GM19455 (cell line): ENCODE data around the gene PTPRZ1.

Source experiments
- ATAC-seq: cut with Tn5 transposase; IDR thresholded peaks from one replicate; pipeline ENCODE4 v1.9.1; 2021; ENCODE audit not compliant: unreplicated experiment

Gene PTPRZ1

DNA sequence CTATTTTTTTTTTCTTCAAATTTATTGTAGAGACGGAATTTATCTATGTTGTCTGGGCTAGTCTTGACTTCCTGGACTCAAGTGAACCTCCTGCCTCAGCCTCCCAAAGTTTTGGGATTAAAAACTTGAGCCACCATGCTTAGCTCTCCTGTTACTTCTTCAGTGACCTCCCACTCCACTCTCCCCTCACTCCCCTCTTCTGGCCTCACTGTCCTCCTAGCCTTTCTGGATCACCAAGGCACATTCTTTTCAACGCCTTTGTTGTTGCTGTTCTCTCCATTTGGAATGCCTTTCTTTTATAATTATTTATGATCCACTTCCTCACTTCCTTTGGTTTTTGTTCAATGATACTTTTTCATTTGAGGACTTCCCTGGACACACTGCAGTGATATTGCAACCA is 17.9 kb downstream of the PTPRZ1 start:
- no peak for ATAC-seq

GRCh38 chr7:121891731-121892130 is 18.8 kb downstream of the PTPRZ1 start:
- no peak for ATAC-seq

DNA sequence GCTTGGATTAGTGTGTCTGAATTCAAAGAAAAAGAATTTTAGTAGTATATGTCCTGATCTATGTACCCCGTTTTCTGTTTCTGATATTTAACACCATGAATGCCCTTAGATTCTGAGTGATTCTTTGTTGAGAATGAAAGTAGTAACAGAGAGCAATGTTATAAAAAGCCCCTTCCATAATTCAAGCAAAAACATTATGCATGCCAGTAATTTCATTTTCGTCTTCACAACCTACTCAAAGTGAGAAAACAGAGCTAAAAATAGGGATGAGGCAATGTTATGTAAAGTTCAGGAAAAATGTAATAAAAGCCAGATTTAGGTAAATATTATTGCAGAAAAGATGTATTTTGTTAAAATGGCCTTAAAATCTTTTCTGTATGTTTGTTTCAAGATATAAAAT is 28.1 kb downstream of the PTPRZ1 start:
- no peak for ATAC-seq

DNA sequence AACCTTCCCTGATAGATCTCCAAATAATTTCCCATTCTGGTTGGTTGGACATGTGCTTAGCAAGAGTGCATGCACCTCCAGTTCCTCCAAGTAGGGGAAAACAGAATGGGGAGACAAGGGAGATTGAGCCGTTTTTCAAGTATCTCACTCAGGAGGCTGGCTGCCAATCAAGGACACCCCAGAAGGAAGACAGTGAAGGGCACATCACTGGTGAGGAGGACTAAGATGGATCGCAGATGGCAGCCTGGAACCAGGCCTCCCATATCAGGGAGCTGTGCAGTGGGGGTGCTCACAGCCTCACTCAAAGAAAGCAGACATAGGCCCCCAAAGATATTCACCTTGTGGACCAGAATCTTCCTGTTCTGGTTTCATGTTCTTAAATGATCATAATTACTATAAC is 31.2 kb downstream of the PTPRZ1 start:
- no peak for ATAC-seq

- no peak for ATAC-seq
Observed at GRCh38 chr7:121908042-121908441, 35.1 kb downstream of the PTPRZ1 start.

- ATAC-seq: no peak
Observed at GRCh38 chr7:121909716-121910345, 36.9 kb downstream of the PTPRZ1 start.

DNA sequence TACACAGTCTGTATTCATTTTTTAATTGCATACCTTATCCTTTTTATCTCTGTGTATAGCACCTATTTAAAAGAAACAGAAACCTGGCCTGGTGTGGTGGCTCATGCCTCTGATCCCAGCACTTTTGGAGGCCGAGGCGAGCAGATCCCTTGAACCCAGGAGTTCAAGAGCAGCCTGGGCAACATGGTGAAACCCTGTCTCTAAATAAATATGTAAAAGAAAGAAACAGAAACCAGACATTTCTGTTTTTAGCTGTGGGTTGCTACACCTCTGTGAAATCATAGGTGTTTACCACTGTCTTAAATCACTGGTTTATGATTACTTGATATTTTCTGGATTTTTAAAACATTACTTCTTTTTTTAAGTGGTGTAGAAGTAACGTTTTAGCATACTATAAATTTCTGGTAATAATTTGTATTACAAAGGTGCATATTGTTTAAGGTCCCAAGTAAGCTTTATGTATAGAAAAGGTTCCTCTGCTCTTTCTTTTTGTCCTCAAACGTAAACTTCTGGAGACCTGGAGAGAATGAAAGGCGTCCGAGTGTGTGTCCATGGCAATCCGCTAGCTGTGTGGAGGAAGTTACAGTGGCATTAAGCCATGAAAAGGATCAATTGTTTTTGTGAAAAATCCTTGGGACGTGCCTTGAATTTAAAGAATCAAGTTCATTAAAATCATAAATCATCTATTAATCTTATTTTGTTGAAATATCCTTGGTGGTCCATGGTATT is 41.1 kb downstream of the PTPRZ1 start:
- ATAC-seq: no peak

- ATAC-seq: no peak
Observed at GRCh38 chr7:121914676-121915279, 41.8 kb downstream of the PTPRZ1 start.

GRCh38 chr7:121916211-121916610 is 43.2 kb downstream of the PTPRZ1 start:
- no peak for ATAC-seq

DNA sequence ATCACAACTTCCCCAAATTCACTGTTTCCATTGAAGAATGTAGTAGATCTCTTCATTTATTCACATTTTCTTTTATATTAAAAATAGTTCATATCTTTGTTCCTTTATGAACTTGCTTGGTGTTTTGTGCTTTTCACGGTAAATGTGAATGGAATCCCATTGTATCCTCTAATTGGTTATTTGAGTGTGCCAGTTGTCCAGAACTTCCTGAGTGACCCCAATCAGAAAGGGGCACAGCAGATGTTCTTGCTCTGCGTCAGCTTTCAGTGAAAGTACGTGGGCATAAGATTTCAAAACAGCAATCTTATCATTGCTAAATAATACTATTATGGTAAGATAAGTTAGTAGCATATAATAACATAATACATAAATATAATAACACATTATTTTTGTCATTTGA is 47.0 kb downstream of the PTPRZ1 start:
- no peak for ATAC-seq

DNA sequence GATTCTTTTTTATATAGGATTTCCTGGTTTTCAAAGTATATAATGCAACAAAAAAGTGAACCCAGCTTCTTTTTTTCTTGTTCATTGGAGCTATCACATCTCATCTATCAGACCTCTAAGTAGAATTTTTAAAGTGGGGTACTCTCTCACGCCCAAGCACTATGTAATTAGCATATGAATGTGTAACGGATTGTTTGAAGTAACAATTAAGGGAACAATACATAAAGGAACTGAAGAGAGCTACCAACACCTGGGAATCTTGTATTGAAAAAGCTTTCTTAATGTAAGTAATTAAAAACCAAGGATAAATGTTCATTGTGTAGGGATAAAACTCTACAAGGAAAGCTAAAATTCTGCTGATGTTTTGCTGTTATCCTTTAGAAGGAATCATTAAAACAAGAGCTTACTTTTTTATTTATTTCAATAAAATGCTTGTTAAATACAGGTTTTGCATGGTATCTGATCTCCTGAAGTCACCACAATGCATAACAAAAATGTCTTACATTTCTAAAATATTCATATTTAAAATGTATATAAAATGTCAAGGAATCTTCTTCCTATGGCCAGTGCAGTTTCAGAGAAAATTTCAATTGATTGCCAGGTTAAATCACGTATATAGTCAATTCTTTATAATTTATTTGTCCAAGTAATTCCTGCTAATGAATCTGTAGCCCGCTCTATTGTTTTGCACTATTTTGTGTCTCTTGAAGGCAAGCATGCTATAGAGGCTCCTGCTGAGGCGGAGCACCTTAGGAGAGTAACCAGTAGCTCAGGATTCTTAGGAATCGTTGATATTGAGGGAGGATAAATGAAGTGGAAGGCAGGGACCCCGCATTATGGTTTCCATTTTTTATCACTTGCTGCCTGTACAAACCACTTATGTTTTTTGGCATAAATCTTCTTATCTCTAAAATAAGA is 51.6 kb downstream of the PTPRZ1 start:
- ATAC-seq: no peak

DNA sequence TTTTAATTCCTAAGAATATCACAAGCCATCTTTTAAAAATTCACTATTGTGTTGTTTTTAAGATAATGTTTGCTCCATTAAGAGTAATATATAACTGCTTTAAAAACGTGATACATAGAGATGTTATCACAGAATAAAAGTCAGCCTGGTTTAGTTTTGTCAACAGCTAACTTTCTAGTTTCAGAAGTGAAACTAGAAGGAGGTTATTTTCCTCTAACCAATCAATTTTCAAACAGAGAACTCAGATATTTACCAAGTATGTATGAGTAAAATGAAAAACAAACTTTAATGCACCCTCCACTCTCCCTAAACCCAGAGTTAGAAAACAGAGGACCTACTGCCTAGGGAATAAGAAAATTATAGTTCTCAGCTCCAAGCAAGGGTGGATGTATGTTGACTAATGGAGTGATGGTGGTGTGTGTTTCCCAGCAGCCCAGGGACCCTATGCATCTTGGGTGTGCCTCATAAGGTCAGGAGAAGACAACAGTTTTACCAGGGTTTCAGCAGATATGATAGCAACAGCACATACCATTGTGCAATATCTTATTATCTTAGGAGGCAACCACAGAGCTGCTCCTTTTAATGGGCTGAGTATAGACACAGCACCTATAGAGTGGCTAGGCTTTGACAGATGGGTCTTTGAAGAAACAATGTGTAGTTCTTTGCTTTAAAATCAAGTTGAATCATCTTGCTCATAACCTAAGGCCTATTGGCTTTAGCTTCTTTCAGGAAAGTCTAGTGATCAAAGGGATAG is 58.4 kb downstream of the PTPRZ1 start:
- ATAC-seq: no peak

DNA sequence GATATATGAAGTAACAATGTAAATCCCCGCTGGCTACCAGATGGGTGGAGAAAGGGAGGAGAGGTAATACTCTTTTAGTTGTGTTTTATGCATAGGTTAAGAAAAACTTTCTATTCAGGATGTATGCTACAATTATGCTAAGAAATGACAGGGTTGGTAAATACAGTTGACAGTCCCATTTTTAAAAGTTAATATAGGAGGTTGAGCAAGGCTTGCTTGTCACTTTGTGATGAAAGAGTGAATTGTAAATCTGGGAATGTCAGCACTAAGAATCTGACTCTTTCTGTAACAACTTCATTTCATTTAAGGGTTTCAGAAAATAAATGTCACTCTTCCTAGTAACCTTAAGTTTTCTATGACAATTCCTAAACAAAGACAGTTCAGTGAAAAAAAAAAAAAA is 59.8 kb downstream of the PTPRZ1 start:
- no peak for ATAC-seq

DNA sequence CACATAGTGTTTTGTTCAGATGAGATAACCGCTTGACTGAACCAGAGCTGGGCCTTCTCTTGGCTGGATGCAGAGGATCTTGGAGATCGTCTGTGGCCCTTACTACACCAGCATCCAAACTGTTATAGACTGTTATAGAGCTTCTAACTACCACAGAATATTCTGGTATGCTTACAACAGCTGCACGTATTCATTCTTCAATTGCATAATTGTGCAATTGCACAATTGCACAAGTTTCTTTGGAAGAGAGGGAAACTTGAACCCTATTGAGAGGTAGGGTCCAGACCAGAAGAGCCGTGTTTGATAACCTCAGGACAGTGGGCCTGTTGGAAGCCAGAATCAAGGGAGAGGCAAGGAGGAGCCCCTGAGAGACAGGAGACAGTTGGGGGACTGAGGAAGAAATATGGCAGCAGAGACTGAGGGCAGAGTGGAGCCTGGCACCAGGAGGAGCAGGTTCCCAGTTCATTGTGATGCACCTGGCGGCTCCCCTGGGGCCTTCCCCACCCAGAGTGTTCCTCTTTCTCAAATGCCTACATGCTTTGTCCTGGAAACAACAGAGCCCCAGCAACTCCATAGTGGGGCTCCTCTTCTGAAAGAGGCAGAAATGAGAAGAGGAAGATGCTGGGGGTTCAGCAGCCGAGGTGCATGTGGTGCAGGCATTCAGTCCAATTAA is 64.1 kb downstream of the PTPRZ1 start:
- ATAC-seq: no peak

GRCh38 chr7:121938429-121938996 is 65.6 kb downstream of the PTPRZ1 start:
- ATAC-seq: no peak

DNA sequence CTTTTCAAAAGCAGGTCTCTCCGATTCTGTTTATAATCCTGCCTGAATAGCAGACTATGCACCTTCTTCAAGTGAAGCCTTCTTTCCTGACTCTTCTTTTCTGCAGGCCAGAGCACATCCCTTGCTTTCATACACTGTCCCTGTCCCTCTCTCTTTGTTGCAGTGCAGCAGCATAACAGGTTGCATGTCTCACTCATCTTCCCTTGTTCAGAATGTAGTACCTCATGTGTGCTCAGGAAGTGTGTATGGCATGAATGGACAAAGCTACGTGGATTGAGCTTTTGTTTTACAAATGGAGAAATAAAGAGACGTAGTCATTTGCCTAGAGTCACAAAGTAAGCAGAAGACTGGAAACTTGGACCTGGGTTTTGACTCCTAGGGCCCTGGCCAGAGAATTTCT is 68.0 kb downstream of the PTPRZ1 start:
- ATAC-seq: no peak

GRCh38 chr7:121941830-121942229 is 68.9 kb downstream of the PTPRZ1 start:
- no peak for ATAC-seq

DNA sequence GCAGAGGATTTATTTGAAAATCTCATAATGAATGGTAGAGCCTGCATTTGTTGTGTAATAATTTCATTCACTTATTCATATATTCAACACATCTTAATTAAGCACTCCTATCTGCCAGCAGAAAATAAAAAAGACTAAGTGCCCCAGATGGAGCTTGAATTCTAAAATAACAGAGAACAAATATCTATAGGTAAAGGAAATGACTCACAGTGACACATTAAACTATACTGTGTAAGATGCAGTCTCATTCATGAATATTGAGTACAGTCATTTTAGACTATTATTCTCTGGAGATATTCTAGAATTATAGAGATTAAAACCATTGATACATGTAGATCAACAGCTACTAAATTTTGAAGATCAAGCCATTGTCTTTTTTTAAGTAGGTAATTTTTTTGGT is 72.1 kb downstream of the PTPRZ1 start:
- ATAC-seq: no peak

- no peak for ATAC-seq
Observed at GRCh38 chr7:121945480-121946236, 72.7 kb downstream of the PTPRZ1 start.
